GM18907 (cell line): ENCODE measurements around the gene SLC46A1.
A peak's percentile ranks its signal among the peaks of the same experiment; 100 is the strongest.

ENCODE experiments used
- ATAC-seq: cut with Tn5 transposase; IDR thresholded peaks from one replicate; pipeline ENCODE4 v1.9.1; 2021; ENCODE audit warnings: mild to moderate bottlenecking, moderate library complexity; ENCODE audit not compliant: unreplicated experiment

The SLC46A1 gene

DNA sequence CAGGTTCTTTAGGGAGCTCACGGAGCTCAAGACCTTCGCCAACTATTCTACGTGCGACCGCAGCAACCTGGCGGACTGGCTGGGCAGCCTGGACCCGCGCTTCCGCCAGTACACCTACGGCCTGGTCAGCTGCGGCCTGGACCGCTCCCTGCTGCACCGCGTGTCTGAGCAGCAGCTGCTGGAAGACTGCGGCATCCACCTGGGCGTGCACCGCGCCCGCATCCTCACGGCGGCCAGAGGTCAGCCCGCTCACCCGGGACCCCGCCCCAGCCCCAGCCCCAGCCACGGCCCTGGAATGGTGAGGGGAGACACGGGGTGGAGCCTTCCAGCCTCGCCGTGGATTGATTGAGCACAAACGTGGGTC, 21.0 kb downstream of the SLC46A1 start:
- ATAC-seq = peak; percentile 27

DNA sequence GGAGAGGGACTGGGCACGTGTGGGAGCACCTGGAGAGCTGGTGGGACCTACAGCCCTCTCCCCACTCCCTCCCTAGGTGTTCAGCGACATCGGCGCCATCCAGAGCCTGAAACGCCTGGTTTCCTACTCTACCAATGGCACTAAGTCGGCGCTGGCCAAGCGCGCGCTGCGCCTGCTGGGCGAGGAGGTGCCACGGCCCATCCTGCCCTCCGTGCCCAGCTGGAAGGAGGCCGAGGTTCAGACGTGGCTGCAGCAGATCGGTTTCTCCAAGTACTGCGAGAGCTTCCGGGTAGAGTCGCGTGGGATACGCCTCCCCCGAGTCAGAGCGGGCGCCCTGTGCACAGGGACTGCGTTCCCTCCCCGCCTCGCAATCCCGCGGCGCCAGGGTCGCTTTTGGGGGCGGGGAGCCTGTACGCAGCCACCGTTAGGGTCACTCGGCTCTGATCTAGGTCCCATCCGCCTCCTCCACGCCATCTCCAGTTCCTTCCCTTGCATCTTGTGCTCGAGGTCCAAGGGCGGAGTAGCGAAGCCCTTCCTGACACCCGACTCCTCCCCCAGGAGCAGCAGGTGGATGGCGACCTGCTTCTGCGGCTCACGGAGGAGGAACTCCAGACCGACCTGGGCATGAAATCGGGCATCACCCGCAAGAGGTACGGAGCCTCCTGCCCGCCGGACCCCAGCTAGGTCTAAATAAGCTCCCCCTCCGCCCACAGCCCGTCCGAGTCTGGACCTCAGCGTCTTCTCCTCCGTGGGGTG, 21.6 kb downstream of the SLC46A1 start:
- peak; percentile 71 for ATAC-seq

DNA sequence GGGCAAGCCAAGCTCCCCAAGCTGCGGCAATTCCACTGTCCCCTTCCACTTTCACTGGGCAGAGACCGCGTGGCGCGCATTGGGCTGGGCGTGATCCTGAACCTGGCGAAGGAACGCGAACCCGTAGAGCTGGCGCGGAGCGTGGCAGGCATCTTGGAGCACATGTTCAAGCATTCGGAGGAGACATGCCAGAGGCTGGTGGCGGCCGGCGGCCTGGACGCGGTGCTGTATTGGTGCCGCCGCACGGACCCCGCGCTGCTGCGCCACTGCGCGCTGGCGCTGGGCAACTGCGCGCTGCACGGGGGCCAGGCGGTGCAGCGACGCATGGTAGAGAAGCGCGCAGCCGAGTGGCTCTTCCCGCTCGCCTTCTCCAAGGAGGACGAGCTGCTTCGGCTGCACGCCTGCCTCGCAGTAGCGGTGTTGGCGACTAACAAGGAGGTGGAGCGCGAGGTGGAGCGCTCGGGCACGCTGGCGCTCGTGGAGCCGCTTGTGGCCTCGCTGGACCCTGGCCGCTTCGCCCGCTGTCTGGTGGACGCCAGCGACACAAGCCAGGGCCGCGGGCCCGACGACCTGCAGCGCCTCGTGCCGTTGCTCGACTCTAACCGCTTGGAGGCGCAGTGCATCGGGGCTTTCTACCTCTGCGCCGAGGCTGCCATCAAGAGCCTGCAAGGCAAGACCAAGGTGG, 24.7 kb downstream of the SLC46A1 start:
- ATAC-seq = no peak

DNA sequence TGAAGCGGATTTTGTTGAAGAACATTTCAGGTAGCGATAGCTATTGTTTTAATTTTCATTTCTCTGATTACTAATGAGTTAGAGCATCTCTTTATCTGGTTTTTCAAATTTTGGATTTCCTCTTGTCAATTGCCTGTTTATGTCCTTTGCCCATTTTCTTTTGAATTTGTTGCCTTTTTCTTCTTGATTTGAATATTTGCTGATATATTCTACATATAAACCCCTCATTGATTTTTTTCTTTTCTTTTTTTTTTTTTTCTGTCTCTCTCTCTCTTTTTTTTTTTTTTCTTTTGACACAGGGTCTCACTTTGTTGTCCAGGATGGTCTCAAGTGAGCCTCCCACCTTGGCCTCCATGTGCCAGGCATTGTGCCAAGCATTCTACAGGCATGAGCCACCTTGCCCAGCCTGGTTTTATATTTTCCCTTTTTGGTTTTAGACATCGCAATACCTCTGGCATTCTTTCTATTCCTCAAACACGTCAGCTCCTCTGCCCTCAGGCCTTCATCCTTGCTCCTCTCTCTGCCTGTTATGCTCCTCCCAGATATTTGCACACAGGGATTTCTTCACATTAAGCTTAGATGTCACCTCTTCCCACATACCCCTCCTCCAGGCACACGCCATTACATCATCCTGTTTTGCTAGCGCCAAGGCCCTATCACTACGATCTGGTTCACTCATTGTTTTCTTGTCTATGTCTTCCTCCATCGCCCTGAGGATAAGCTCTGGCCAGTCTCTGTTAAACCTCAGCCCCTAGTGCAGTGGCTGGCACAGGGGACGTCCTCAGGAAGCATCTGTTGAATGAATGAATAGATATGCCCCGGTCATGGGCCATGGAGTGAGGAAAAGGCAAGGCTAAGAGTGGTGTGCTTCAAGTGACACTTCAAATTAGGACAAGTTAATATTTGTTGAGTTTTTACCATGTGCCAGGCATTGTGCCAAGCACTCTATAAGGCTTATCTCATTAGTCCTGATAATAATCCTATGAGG, 25.9 kb downstream of the SLC46A1 start:
- no peak for ATAC-seq

DNA sequence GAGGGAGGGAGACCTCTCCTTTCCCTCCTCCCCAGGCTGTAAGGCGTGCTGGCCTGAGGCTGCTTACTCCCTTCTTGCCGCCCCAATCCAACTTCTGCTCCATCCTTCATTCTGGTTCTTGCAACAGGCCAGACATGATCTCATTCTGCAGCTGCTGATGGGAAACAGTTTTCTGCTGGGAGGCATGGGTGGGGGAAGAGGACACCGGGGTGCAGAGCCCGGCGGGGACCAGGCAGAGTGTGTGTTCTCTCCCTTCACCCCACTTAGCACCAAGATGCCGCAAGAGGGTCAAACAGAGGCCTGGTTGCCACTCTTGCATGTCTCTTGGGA, 33.1 kb downstream of the SLC46A1 start:
- no peak for ATAC-seq

DNA sequence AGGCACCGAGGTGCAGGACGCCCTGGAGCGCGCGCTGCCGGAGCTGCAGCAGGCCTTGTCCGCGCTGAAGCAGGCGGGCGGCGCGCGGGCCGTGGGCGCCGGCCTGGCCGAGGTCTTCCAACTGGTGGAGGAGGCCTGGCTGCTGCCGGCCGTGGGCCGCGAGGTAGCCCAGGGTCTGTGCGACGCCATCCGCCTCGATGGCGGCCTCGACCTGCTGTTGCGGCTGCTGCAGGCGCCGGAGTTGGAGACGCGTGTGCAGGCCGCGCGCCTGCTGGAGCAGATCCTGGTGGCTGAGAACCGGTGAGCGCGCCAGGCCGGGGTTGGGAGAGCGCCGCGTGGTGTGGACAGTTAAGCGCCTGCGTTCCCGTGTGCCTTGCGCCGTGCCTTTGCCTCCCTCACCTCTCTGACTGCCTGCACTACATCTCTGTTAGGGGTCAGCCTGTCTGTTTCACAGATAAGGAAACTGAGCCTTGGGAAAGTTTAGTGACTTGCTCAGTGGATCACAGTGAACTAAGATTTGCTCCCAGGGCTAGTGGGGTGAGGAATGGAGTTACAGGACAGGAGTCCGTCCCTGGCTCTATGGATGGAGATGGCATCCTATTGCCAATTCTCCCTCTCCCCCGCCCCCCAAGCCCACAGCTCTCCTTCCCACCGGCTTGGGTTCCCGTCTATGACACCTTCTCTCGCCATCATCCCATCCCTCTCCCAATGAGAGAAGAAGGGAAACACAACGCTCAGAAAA, 33.6 kb downstream of the SLC46A1 start:
- ATAC-seq = peak; percentile 12

DNA sequence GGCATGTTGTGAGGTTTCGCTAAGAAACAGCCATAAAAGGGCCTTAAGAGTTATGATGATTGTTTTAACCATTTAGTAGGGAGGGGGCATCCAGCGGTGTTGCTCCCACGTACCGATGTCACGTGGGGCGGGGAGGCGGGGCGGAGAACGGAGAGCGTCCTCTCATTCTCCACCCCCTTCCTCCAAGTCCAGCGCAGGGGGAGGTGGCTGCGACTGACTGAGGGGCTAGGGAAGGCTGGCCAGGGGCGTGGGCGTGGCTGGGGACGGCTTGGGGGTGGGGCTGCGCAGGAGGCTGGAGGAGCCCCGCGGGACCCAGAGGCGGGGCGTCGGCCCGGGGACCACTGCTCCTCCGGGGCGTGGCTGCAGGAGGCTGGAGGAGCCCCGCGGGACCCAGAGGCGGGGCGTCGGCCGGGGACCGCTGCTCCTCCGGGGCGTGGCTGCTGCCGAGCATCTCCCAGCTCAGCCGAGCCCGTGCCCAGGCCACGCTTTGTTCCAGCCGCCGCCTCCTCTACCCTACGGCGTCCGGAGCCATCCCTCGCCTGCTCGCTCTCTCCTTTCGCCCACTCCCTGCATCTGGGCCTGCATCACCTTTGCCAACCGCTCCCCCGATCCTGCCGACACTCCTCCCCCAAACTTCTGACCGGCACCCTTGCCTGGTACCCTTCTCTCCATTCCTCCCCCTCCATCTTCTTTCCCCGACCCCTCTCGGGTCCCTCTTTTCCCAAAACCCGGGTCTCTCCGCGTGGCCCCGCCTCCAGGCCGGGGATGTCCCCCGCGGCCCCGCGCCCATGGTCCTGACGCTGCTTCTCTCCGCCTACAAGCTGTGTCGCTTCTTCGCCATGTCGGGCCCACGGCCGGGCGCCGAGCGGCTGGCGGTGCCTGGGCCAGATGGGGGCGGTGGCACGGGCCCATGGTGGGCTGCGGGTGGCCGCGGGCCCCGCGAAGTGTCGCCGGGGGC, 34.5 kb downstream of the SLC46A1 start, which contains the start of gene SARM1:
Gene SARM1 (plus strand): TSS at position 450 of the 958 bp plus-strand sequence. CDS start 339 bp downstream, at position 789.
- peak; percentile 85 for ATAC-seq

DNA sequence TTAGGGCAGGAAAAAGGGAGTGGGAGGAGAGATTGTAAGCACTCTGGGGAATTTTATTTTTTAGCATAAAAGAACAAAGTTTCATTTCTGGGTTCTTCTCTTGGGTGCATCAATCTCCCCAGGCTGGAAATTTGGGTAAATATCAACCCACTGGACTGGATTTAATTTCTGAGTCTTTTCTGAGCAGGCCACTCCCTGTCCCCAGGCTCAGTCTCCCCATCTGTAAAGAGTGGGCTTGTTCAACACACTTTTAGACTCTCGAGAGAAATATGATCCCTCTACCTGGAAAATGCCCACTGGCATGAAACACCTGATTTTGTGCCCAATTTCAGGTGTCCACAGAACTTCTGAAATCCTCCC, 35.3 kb downstream of the SLC46A1 start:
- no peak for ATAC-seq

DNA sequence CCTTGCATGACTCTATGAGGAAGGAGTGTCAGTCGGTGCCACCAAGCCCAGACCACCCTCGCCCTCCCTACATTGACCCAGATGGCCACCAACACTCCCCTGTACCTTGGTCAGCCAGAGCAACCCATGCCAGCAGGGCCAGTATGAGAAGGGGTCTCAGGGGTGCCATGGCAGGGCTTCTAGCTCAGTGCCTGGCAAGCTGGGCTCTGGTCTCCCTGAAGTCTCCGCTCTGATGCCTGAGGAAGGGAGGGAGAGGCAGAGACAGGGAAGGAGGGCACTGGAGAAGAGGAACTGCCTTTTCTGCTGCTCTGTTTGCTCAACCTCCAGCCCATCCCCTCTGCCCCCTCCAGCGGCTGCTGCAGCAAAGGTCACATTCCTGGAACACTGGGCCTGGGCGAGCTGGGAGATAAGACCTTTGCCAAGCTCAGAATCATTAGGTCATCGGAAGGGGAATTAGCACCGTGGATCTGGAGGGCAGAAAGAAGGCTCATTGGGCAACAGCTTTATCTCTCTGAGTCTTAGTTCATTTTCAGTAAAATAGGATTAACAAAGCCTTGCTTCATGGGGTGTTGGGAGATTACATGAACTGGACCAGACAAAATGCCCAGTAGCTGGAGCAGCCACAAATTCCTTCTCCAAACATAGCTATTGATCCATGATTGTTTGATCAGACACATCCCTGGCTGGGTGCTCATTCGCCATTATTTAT, 35.8 kb downstream of the SLC46A1 start, which contains the start of gene VTN:
Gene VTN (minus strand): TSS at position 273 of the 709 bp plus-strand sequence. CDS start 104 bp downstream, at position 169.
- ATAC-seq = no peak

DNA sequence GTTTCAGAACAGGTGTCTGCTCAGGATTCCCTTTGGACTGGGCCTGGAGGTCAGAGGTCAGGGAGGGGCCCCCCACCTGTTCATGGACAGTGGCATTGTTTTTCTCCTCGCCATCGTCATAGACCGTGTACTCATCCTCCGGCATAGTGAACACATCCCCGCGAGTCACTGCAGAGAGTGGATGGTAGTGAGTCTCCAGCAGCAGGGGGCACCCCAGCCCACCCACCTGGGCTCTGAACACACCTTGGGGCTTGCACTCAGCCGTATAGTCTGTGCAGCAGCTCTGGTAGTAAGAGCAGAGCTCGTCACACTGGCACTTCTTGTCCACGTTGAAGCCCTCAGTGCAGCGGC, 36.4 kb downstream of the SLC46A1 start:
- no peak for ATAC-seq

DNA sequence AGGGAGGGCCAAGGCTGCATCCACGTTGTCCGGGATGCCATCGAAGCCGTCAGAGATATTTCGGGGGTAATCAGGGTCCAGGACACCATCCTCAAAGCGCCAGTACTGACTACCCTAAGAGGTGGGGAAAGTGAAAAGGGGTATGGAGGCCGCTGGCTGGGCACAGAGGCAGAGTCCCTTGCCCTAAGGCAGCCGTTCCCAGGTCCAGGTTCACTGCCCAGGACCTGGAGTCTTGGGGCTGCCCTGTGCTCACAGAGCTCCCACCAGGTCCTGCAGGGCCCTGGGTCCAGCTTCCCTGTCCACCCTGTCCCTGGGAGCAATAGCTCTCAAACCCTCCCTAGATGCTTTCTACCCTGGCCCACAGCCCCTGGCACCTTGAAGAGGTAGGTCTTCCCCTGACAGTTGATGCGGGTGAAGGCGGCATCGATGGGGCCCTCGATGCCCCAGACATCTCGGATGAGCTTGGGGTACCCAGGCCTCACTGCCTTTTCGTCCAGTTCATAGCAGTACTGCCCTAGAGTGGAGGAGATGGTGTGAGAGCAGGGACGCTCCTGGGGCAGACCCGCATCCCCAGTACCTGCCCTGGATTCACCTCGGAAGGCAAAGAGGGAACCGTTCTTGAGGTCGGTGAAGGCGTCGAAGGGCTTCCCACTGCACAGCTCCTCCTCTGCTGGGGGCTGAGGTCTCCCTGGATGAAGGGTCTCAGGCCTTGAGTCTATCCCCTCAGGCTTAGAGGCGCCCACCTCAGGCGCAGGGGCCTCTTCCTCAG, 36.9 kb downstream of the SLC46A1 start:
- no peak for ATAC-seq

DNA sequence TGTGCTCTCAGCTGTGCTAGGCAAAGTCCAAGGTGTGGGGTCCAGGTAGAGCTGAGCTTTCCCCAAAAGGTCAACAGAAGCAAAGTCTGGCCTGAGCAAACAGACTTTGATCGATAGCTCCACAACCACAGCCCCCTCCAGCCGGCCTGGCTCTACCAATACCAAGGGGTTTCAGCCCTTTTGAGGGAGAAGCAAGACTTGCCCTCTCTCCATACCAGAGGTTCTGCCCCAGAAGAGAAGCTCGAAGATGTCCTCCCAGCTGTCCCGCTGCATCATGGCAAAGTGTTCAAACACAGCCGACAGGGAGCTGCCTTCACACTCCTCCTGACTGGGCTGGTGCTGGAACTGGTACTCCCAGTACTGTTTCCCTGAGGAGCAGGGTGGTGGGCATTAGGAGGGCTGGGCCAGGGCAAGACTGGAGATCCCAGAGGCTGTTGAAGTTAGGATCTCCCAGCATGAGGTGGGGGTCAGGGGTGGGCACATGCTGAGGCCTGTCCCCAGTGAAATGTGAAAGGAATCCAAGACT, 37.6 kb downstream of the SLC46A1 start:
- no peak for ATAC-seq

DNA sequence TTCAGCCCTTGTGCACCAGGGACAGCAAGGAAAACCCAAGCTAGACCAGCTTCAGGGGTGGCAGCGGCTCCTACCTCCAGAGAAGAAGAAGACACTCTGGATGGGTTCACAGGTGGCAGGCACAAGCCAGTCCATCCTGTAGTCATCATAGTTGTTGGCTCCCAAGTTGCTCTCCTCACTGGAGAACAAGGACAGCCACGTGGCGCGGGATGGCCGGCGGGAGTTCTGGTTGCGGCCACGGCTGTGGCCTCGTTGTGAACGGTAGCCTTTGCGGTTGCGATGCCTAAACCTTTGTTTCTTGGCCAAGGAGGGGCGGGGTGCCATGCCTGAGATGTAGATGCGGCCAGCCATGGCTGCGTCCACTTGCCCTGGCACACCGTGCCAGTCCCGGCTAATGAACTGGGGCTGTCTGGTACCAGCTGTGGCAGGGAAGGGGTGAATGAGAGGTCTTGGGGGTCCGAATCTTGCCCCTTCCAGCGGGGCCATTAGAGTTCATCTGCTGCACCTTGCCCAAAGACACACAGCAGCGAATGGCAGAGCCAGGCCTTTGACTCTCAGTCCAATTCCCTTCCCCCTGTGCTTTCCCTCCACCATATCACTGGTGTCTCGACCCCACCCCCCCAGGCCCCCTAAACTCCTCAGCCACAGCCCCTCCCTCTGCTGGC, 38.2 kb downstream of the SLC46A1 start:
- no peak for ATAC-seq

DNA sequence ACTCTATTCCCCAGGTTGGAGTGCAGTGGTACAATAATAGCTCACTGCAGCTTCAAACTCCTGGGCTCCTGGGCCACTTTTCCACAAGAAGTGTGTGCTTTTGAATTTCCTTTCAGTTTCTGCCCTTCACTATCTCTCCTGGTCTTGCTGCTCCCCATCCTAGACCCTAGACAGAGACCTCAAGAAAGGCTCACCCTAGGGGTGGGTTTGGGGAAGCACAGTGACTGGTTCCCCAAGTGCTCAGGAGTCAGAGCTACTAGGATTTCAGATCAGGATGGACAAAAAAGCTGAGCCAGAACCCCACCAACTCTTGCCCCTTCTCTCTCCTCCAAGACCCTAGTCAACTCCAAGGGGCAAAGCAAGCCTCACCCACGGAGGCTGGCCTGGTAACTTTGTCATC, 39.4 kb downstream of the SLC46A1 start:
- no peak for ATAC-seq

DNA sequence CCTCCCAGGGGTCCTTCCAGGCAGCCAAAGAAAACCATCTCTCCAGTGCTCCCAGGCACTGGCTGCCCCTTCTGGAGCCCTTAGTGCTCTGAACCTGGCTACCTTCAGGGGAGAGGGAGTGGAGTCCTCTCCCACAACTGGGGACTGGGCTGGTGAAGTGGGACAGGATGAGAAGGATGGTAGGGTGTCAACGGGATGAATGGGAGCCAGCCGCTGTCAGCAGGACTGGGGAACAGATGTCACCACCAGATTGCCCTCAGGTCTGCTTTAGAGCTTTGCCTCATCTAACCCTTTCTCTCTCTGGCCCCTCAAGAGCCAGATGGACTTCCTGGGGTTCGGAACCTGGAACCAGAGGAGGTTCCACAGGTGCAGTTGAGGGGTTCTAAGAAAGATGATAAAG, 40.5 kb downstream of the SLC46A1 start:
- no peak for ATAC-seq

DNA sequence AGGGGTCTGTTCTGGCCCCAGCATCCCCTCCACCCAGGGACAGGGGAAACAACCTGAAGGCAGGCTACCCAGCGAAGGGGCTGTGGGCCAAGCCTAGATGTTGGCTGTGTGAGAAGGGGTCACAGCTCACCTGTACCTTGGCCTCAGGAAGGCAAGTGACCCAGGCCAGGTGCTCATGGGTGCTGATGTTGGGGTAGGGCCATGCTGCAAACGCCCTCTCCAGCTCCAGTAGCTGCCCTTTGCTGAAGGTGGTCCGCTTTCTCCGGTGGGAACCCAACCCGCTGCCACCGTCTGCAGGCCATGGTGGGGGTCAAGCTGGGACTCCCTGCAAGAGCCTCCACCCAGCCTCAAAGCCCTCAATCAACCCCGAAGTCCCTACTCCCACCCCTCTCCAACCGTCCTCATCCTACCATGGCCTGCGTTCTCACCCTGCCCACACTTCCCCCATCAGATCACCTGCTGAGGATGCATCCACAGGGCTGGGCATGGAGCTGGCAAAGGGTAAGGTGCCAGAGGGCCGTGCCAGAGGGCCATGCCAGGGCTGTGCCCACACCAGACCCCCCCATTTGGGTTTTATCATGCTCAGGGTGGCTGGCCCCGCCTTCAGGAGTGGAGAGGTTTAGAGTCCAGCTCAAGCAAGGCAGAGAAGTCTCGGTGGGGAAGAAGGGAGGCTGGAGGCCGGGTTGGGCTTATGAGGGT, 41.2 kb downstream of the SLC46A1 start, which contains the start of gene SEBOX:
Gene SEBOX (minus strand): TSS at position 535 of the 699 bp plus-strand sequence. CDS start 48 bp downstream, at position 487.
- ATAC-seq = no peak
